GM23248 (cell line): ENCODE data around the gene ZSWIM3. TPM values are rescaled to one million over a fixed set of nuclear protein-coding genes. Genes with fewer than 3 reads are reported as not detected.
"Not testable (repeated sequence)": the region's sequence is repeated elsewhere in the genome, so short reads cannot be mapped to it uniquely, and the experiment has no call there.

Experiments used
- DNase-seq: peaks from one replicate; pipeline ENCODE4 v3.0.0-alpha.2; 2015
- H2AFZ ChIP-seq: fragments of 200-600 bp; sonication (generic); 2 replicates; pipeline ENCODE4 v1.6.1; 2016; ENCODE audit warnings: antibody characterized with exemption
- H3F3A ChIP-seq: fragments of 200-600 bp; sonication (generic); 2 replicates; pipeline ENCODE4 v1.6.1; 2016; ENCODE audit warnings: mild to moderate bottlenecking, antibody characterized with exemption, mixed run types; ENCODE audit not compliant: insufficient read depth
- H3K27ac ChIP-seq: fragments of 200-600 bp; sonication (generic); 2 replicates; pipeline ENCODE4 v1.5.1; 2016; ENCODE audit warnings: mild to moderate bottlenecking
- H3K27me3 ChIP-seq: fragments of 200-600 bp; sonication (generic); replicated peaks from 2 replicates; pipeline ENCODE4 v1.6.1; 2016; ENCODE audit warnings: mild to moderate bottlenecking; ENCODE audit not compliant: insufficient read depth
- H3K36me3 ChIP-seq: fragments of 200-600 bp; sonication (generic); 2 replicates; pipeline ENCODE4 v1.6.1; 2016; ENCODE audit warnings: low read depth, mild to moderate bottlenecking
- H3K4me1 ChIP-seq: fragments of 200-600 bp; sonication (generic); 2 replicates; pipeline ENCODE4 v1.6.1; 2016; ENCODE audit warnings: mild to moderate bottlenecking; ENCODE audit not compliant: insufficient read depth
- H3K4me2 ChIP-seq: fragments of 200-600 bp; sonication (generic); one replicate; pipeline ENCODE4 v1.6.1; 2016; ENCODE audit warnings: mild to moderate bottlenecking; ENCODE audit not compliant: unreplicated experiment
- H3K4me3 ChIP-seq: fragments of 200-600 bp; sonication (generic); 2 replicates; pipeline ENCODE4 v1.5.1; 2016; ENCODE audit warnings: mild to moderate bottlenecking
- H3K79me2 ChIP-seq: fragments of 200-600 bp; sonication (generic); 2 replicates; pipeline ENCODE4 v1.6.1; 2016; ENCODE audit warnings: mild to moderate bottlenecking; ENCODE audit not compliant: insufficient read depth
- H3K9ac ChIP-seq: fragments of 200-600 bp; sonication (generic); 2 replicates; pipeline ENCODE4 v1.6.1; 2016; ENCODE audit warnings: mild to moderate bottlenecking
- H3K9me2 ChIP-seq: fragments of 200-600 bp; sonication (generic); 2 replicates; pipeline ENCODE4 v1.6.1; 2016; ENCODE audit warnings: mixed run types, mild to moderate bottlenecking, moderate library complexity; ENCODE audit not compliant: insufficient read depth
- H3K9me3 ChIP-seq: fragments of 200-600 bp; sonication (generic); one replicate; pipeline ENCODE4 v1.6.1; 2017; ENCODE audit warnings: low read depth
- H4K20me1 ChIP-seq: fragments of 200-600 bp; sonication (generic); 2 replicates; pipeline ENCODE4 v1.6.0; 2016; ENCODE audit not compliant: insufficient read depth
- EZH2 ChIP-seq: fragments of 200-600 bp; sonication (generic); IDR thresholded peaks from 2 replicates; pipeline ENCODE4 v1.6.1; 2018; ENCODE audit warnings: antibody characterized with exemption, mild to moderate bottlenecking; ENCODE audit not compliant: insufficient read depth, poor library complexity, severe bottlenecking
- EZH2phosphoT487 ChIP-seq: fragments of 200-600 bp; sonication (generic); IDR thresholded peaks from 2 replicates; pipeline ENCODE4 v1.6.1; 2018; ENCODE audit warnings: antibody characterized with exemption, moderate library complexity, mild to moderate bottlenecking, low read depth; ENCODE audit not compliant: insufficient read depth
- WGBS, 2 experiments: methylation state at CpG; one replicate each; pipeline ENCODE4 v1.1.6; 2015 to 2017; ENCODE audit warnings: low lambda C conversion rate in 2 of 2, low coverage in 1 of 2; ENCODE audit errors: missing lambda C conversion rate in 2 of 2; 5-methylcytosine and 5-hydroxymethylcytosine counted together
- in situ Hi-C: fragments of 300-500 bp; cut with MboI; formaldehyde crosslinking; loops from 2 replicates; pipeline ENCODE4 v1.15.0; 2020
- polyA plus RNA-seq: library from polyadenylated mRNA; unstranded; fragments of >200 nt; fragmentation: Nextera tagmentation; extraction: Ambion mirVana; gene quantifications from 2 replicates; pipeline ENCODE4 v1.2.1, GENCODE V29; 2016
- total RNA-seq: library from RNA; depleted of rRNA; stranded (reverse); fragments of >200 nt; shearing (Covaris generic); gene quantifications from 2 replicates; pipeline ENCODE4 v1.2.3, GENCODE V29; 2014

ZSWIM3 gene
- total and polyA plus RNA-seq, 2 experiments from 2014 or later, result 1.9 to 4.3 TPM

DNA sequence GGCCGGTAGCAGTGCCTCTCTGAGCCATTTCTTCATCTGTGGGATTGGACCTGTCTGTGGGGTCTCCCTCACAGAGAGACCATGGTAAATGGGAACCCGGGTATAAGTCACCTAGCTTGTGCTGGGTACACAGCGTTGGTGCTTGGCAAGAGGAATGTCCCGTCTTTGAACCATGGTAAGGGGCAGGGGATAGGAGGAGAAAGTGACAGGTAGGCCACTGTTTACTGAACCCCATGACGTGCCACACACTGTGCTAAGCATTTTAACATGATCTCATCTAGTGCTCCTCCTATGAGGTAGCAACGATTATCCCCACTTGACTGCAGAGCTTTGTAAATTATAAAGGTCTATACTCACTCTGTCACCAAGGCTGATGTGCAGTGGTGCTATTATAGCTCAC lies 29.7 kb upstream of the ZSWIM3 start:
- H3F3A ChIP-seq, result peaks cover 14% of the 10 kb centered on the region; the same call in 1 of the 2 replicates
- H3K4me3 ChIP-seq, result no peak overlapping the region
- no peak overlapping the region for H3K4me2 ChIP-seq
- no peak overlapping the region for H3K27ac ChIP-seq
- no peaks in the 10 kb centered on the region for H3K27me3 ChIP-seq
- no peaks in the 10 kb centered on the region for H3K9me2 ChIP-seq
- no peaks in the 10 kb centered on the region for H4K20me1 ChIP-seq
- H3K9ac ChIP-seq, result no peak overlapping the region
- WGBS, 2 experiments, result 87 to 98% methylated on average over 6 of the region's 6 CpGs
- no peaks in the 10 kb centered on the region for H3K79me2 ChIP-seq
- TF ChIP-seq EZH2phosphoT487, result no peak
- no peak for TF ChIP-seq EZH2
- no peak for DNase-seq
- in situ Hi-C loops, result loop anchor here (10.0 kb wide), 1 partner anchor 127 kb away; no protein-coding TSS in a partner anchor
- H2AFZ ChIP-seq, result no peak overlapping the region
- H3K9me3 ChIP-seq, result no peaks in the 10 kb centered on the region
- no peaks in the 10 kb centered on the region for H3K36me3 ChIP-seq
- peaks cover 14% of the 10 kb centered on the region for H3K4me1 ChIP-seq

DNA sequence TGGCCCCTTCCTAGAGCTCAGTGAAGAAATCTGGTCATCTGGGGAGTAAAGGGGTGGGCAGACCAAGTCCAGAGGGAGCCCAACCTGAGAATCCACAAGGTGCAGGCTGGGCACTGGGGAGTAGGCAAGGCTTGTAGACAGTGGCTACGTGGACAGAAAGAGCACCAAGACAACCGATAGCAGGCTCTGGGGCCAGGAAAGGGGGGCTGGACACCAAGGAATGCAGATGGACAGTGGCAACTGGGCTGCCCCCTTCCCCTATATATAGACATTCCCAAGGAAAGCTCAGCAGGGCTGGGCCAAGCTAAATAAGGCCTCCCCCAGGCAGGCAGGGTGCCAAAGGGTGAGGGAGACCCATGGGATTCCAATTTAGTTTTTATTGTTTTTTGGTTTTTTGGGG lies 28.8 kb upstream of the ZSWIM3 start:
- TF ChIP-seq EZH2 (no peak), EZH2phosphoT487 (no peak)
- no peak overlapping the region for H3K4me3 ChIP-seq
- no peak overlapping the region for H3K9ac ChIP-seq
- no peaks in the 10 kb centered on the region for H3K9me3 ChIP-seq
- H3F3A ChIP-seq, result peaks cover 21% of the 10 kb centered on the region; the same call in 1 of the 2 replicates
- H3K9me2 ChIP-seq, result no peaks in the 10 kb centered on the region
- no peaks in the 10 kb centered on the region for H3K27me3 ChIP-seq
- H3K79me2 ChIP-seq, result no peaks in the 10 kb centered on the region
- in situ Hi-C loops, result loop anchor here (10.0 kb wide), 1 partner anchor 126 kb away; no protein-coding TSS in a partner anchor
- no peak overlapping the region for H2AFZ ChIP-seq
- H3K36me3 ChIP-seq, result no peaks in the 10 kb centered on the region
- WGBS, 2 experiments, result 43 to 77% methylated on average over 2 of the region's 2 CpGs
- peak; percentile 24 for DNase-seq
- H3K4me1 ChIP-seq, result peaks cover 18% of the 10 kb centered on the region
- H3K27ac ChIP-seq, result no peak overlapping the region
- no peaks in the 10 kb centered on the region for H4K20me1 ChIP-seq
- no peak overlapping the region for H3K4me2 ChIP-seq

DNA sequence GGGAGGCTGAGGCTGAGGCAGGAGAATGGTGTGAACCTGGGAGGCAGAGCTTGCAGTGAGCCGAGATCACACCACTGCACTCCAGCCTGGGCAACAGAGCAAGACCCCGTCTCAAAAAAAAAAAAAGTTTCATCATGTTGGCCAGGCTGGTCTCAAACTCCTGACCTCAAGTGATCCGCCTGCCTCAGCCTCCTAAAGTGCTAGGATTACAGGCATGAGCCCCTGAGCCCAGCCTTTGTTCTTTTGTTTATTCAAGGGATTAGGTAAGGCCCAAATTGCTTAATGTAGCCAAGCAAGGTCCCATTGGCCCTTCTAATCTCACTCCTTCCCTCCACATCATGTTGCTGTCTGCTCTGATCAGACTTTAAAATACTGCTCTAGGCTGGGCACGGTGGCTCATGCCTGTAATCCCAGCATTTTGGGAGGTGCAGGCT lies 27.7 kb upstream of the ZSWIM3 start:
- not testable (repeated sequence) for H3K27ac ChIP-seq, H3K36me3 ChIP-seq, H4K20me1 ChIP-seq, DNase-seq, H3K9ac ChIP-seq, H3K4me2 ChIP-seq, H3K9me3 ChIP-seq, H3K79me2 ChIP-seq, H3K4me3 ChIP-seq, H2AFZ ChIP-seq, H3K9me2 ChIP-seq, H3K27me3 ChIP-seq
- in situ Hi-C loops, result loop anchor here (10.0 kb wide), 1 partner anchor 125 kb away; no protein-coding TSS in a partner anchor
- peaks cover 24% of the 10 kb centered on the region; the same call in 1 of the 2 replicates for H3F3A ChIP-seq
- 78 to 86% methylated on average over 4 of the region's 4 CpGs for WGBS, 2 experiments
- peaks cover 21% of the 10 kb centered on the region for H3K4me1 ChIP-seq

DNA sequence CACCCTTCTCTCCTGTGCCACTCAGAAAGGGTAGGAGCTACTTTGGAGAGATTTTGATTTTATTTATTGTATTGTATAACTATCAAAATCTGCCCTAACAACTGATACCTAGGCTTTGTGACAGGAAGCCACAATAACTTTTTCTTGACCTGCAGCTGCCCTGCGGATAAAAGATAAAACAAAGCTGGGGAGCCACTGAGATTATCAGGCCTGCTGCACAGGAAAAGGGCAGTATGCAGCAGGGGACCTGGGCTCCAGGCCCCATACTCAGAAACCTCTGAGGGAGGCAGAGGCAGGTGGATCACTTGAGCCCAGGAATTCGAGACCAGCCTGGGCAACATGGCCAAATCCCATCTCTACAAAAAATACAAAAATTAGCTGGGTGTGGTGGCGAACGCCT lies 24.8 kb upstream of the ZSWIM3 start:
- 59 to 72% methylated on average over 4 of the region's 4 CpGs for WGBS, 2 experiments
- H3K9me2 ChIP-seq, result no peaks in the 10 kb centered on the region
- H3F3A ChIP-seq, result peaks cover 37% of the 10 kb centered on the region; the same call in 1 of the 2 replicates
- peaks cover 32% of the 10 kb centered on the region for H3K4me1 ChIP-seq
- H4K20me1 ChIP-seq, result no peaks in the 10 kb centered on the region
- H3K4me2 ChIP-seq, result peak overlapping the region; percentile 96
- no peak for DNase-seq
- in situ Hi-C loops, result no loop called here
- H3K27me3 ChIP-seq, result no peaks in the 10 kb centered on the region
- peak overlapping the region; percentile 95 for H3K9ac ChIP-seq
- peaks cover 28% of the 10 kb centered on the region for H3K79me2 ChIP-seq
- peak overlapping the region; percentile 86 for H2AFZ ChIP-seq
- TF ChIP-seq EZH2phosphoT487 (no peak), EZH2 (no peak)
- no peaks in the 10 kb centered on the region for H3K9me3 ChIP-seq
- H3K4me3 ChIP-seq, result peak overlapping the region; percentile 92
- H3K27ac ChIP-seq, result peak overlapping the region; percentile 97
- peaks cover 5% of the 10 kb centered on the region; the same call in 1 of the 2 replicates for H3K36me3 ChIP-seq
